ENCODE measurements around the gene NFKBIE. TPM values are rescaled to one million over a fixed set of nuclear protein-coding genes. Genes with fewer than 3 reads are reported as not detected.

NFKBIE gene
- total and polyA plus RNA-seq, 9 of the 15 experiments (the other 6 are each of a cell fraction or from before 2014, with no cell fraction given): 2.1 to 16.4 (median 11.7) TPM

DNA sequence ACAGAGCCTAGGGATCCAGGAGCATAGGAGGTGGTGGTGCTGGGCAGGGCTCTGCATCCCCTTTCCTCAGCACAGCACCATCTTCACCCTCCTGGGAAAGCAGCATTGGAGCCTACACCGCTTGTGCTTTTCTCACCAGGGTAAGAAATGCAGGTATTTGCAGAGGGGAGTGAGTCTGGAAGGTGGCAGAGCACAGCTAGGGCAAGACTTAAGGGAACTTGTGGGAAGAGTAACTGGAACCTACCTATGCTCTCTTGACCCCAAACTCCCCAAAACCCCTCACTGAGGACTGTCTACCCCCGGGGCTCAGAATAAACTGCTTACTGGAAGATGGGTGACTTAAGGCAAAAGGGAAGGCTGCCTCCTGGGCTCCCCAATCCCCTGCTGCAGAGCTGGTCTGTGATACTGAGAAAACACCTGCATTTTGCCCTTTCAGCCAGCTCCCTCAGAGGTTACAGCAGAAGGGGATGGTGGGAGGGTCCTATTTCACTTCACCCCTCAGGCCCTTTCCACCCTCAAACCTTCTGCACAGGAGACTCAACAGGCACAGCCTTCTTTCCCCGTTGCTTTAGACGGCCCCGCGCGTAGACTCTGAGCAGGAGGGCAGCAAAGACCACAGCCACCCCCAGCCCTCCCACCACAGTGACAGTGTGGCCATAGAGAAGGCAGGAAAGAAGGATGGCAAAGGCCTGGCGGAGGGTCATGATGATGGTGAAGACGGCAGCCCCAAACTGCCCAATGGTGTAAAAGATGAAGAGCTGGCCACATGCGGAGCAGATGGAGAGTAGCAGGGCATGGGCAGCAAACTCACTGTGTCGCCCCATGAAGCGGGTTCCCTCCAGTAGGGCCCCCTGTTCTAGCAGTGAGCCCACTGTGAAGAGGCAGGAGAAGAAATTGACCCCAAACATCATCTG is 10.9 kb downstream of the NFKBIE start (continued):
- TF ChIP-seq, protein P1, sequence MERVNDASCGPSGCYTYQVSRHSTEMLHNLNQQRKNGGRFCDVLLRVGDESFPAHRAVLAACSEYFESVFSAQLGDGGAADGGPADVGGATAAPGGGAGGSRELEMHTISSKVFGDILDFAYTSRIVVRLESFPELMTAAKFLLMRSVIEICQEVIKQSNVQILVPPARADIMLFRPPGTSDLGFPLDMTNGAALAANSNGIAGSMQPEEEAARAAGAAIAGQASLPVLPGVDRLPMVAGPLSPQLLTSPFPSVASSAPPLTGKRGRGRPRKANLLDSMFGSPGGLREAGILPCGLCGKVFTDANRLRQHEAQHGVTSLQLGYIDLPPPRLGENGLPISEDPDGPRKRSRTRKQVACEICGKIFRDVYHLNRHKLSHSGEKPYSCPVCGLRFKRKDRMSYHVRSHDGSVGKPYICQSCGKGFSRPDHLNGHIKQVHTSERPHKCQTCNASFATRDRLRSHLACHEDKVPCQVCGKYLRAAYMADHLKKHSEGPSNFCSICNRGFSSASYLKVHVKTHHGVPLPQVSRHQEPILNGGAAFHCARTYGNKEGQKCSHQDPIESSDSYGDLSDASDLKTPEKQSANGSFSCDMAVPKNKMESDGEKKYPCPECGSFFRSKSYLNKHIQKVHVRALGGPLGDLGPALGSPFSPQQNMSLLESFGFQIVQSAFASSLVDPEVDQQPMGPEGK (CRISPR knock-in tag; IDR thresholded peaks at IDR 0.05; ENCODE audit: borderline replicate concordance): no peak
- TF ChIP-seq NFXL1 (CRISPR knock-in tag; IDR thresholded peaks at IDR 0.05) (no peak), HLTF (IDR thresholded peaks at IDR 0.05) (no peak), HMGN3 (IDR thresholded peaks at IDR 0.05; ENCODE audit: borderline replicate concordance, extremely low read depth, insufficient read length, low read depth, low read length) (peak; percentile 45), FOXA3 (CRISPR knock-in tag; conservative IDR thresholded peaks at IDR 0.05 in 1 of 2, IDR thresholded peaks at IDR 0.05 in 1 of 2) (no peak; a peak in 1 of 4 replicates), PYGO2 (tag; IDR thresholded peaks at IDR 0.05) (no peak), ZNF785 (CRISPR knock-in tag; IDR thresholded peaks at IDR 0.05) (no peak), NR1H2 (CRISPR knock-in tag; IDR thresholded peaks at IDR 0.05) (no peak), ZBTB17 (CRISPR knock-in tag; IDR thresholded peaks at IDR 0.05) (no peak; the same call in none of the 2 replicates), XRCC5 (IDR thresholded peaks at IDR 0.05; ENCODE audit: low read depth, low read length) (0 out of 2 replicates have a peak, but pooled peaks have one; percentile 7), ZNF57 (CRISPR knock-in tag; IDR thresholded peaks at IDR 0.05) (no peak), NCOA1 (IDR thresholded peaks at IDR 0.05; ENCODE audit: low read depth) (no peak), CBX5 (IDR thresholded peaks at IDR 0.05; ENCODE audit: borderline replicate concordance, low read depth) (no peak), TCF7 (IDR thresholded peaks at IDR 0.05; ENCODE audit: borderline replicate concordance) (no peak)
- TF ChIP-seq, protein P2, sequence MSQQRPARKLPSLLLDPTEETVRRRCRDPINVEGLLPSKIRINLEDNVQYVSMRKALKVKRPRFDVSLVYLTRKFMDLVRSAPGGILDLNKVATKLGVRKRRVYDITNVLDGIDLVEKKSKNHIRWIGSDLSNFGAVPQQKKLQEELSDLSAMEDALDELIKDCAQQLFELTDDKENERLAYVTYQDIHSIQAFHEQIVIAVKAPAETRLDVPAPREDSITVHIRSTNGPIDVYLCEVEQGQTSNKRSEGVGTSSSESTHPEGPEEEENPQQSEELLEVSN (IDR thresholded peaks at IDR 0.05; ENCODE audit: borderline replicate concordance in 1 of 2, extremely low read depth in 1 of 2, insufficient read depth in 1 of 2, insufficient read length in 1 of 2, low read depth in 1 of 2, low read length in 1 of 2, poor library complexity in 1 of 2, severe bottlenecking in 1 of 2): no peak
- TF ChIP-seq, protein P3, sequence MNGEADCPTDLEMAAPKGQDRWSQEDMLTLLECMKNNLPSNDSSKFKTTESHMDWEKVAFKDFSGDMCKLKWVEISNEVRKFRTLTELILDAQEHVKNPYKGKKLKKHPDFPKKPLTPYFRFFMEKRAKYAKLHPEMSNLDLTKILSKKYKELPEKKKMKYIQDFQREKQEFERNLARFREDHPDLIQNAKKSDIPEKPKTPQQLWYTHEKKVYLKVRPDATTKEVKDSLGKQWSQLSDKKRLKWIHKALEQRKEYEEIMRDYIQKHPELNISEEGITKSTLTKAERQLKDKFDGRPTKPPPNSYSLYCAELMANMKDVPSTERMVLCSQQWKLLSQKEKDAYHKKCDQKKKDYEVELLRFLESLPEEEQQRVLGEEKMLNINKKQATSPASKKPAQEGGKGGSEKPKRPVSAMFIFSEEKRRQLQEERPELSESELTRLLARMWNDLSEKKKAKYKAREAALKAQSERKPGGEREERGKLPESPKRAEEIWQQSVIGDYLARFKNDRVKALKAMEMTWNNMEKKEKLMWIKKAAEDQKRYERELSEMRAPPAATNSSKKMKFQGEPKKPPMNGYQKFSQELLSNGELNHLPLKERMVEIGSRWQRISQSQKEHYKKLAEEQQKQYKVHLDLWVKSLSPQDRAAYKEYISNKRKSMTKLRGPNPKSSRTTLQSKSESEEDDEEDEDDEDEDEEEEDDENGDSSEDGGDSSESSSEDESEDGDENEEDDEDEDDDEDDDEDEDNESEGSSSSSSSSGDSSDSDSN (IDR thresholded peaks at IDR 0.05; ENCODE audit: borderline replicate concordance in 1 of 2, low read depth in 2 of 2, low read length in 2 of 2): no peak
- TF ChIP-seq, protein P4, sequence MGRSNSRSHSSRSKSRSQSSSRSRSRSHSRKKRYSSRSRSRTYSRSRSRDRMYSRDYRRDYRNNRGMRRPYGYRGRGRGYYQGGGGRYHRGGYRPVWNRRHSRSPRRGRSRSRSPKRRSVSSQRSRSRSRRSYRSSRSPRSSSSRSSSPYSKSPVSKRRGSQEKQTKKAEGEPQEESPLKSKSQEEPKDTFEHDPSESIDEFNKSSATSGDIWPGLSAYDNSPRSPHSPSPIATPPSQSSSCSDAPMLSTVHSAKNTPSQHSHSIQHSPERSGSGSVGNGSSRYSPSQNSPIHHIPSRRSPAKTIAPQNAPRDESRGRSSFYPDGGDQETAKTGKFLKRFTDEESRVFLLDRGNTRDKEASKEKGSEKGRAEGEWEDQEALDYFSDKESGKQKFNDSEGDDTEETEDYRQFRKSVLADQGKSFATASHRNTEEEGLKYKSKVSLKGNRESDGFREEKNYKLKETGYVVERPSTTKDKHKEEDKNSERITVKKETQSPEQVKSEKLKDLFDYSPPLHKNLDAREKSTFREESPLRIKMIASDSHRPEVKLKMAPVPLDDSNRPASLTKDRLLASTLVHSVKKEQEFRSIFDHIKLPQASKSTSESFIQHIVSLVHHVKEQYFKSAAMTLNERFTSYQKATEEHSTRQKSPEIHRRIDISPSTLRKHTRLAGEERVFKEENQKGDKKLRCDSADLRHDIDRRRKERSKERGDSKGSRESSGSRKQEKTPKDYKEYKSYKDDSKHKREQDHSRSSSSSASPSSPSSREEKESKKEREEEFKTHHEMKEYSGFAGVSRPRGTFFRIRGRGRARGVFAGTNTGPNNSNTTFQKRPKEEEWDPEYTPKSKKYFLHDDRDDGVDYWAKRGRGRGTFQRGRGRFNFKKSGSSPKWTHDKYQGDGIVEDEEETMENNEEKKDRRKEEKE (IDR thresholded peaks at IDR 0.05; ENCODE audit: borderline replicate concordance in 1 of 2, control insufficient read depth in 1 of 2, low read depth in 2 of 2, low read length in 1 of 2): peak in 1 of 2 experiments; percentile 79; a peak in 1 of 4 replicates
